D721Med (cell line): Measurements from ENCODE around the gene CNTF.

ENCODE experiments used
- DNase-seq: peaks from one replicate; pipeline ENCODE4 v3.0.0; 2011; ENCODE audit warnings: low spot score; ENCODE audit not compliant: insufficient read length
- FAIRE-seq: peaks from 2 replicates; lab custom pipeline; 2011; peaks lifted over from hg19 to GRCh38; lab: Jason Lieb, UNC
- CTCF ChIP-seq: IDR thresholded peaks from 2 replicates; pipeline ENCODE4 v1.5.1; 2012; ENCODE audit warnings: mild to moderate bottlenecking, control low read depth; ENCODE audit not compliant: insufficient read depth; ENCODE audit errors: missing control alignments

The CNTF gene

GRCh38 chr11:58591659-58592058 is 30.8 kb upstream of the CNTF start:
- DNase-seq = no peak
- no peak for TF ChIP-seq CTCF
- FAIRE-seq = no peak

- TF ChIP-seq CTCF = no peak
- DNase-seq (no peak), FAIRE-seq (no peak)
These were observed 29.5 kb upstream of the CNTF start for GRCh38 chr11:58592760-58593472.

GRCh38 chr11:58594826-58595225 is 27.6 kb upstream of the CNTF start:
- no peak for FAIRE-seq

DNA sequence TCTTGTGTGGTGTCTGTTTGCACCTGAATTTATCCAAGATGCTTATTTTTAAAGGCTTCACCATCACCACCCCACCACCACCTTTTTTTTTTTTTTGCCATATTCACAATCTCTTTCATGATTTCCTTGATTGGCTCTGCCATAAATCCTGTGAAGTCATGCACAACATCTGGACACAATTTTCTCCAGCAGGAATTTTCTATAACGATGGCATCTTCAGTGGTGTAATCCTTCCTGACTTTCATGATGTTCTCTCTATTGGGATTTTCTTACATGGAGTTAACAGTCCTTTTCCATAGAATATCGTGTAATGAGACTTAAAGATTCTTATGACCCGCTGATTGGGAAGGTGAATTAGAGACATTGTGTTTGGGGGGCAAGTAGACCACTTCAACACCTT is 25.8 kb upstream of the CNTF start:
- FAIRE-seq (no peak), DNase-seq (no peak)
- TF ChIP-seq CTCF = no peak

More at GRCh38 chr11:58594826-58595225, 27.6 kb upstream of the CNTF start:
- no peak for TF ChIP-seq CTCF
- no peak for DNase-seq

DNA sequence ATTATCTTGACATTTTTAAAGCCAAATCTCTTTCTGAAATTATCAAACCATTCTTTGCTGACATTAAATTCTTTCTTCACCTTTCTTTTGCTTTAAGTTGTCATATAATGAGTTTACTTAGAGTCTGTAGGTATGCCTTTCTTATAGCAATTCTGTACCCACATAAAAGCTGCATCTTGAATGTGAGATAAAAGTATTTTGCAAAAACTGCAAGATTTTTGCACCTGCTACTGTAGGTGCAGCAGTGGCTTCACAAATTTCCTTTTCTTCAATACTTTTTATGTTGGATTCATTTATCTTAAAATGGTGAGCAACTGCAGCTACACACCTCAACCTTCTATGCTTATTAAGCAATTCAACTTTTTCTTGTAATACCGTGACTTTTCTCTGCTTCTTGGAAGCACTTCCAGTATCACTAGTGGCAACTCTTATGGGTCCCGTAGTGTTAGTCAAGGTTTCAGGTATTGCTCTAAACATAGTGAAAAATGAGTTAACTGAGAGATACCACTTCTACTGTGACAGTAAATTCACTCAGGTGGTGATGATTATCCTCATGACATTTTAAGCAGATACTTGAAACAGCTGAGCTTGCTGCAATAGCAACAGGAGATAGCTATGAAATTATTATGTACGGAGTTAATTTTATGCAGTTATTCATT is 24.9 kb upstream of the CNTF start:
- DNase-seq = no peak
- TF ChIP-seq CTCF = no peak

GRCh38 chr11:58600510-58600909 is 22.0 kb upstream of the CNTF start:
- no peak for FAIRE-seq

More for the DNA sequence above, 24.9 kb upstream of the CNTF start:
- FAIRE-seq = no peak

More at GRCh38 chr11:58600510-58600909, 22.0 kb upstream of the CNTF start:
- no peak for DNase-seq
- no peak for TF ChIP-seq CTCF
